Mucosa of gallbladder (tissue), 1 donor: Measurements from ENCODE around the gene CLASP2. TPM values are rescaled to one million over a fixed set of nuclear protein-coding genes. Genes with fewer than 3 reads are reported as not detected.
"Not testable (repeated sequence)": the region's sequence is repeated elsewhere in the genome, so short reads cannot be mapped to it uniquely, and the experiment has no call there.

Source experiments
- DNase-seq: peaks from one replicate; pipeline ENCODE4 v3.0.0-alpha.2; 2020; ENCODE audit warnings: low spot score
- total RNA-seq: library from RNA; stranded (reverse); gene quantifications from one replicate; pipeline ENCODE4 v1.2.1, GENCODE V29; 2021
- donor health status: DM: no; HTN: no; CAD: no.

CLASP2 gene
- total RNA-seq, 1 donor from 2014 or later: 50.9 TPM

DNA sequence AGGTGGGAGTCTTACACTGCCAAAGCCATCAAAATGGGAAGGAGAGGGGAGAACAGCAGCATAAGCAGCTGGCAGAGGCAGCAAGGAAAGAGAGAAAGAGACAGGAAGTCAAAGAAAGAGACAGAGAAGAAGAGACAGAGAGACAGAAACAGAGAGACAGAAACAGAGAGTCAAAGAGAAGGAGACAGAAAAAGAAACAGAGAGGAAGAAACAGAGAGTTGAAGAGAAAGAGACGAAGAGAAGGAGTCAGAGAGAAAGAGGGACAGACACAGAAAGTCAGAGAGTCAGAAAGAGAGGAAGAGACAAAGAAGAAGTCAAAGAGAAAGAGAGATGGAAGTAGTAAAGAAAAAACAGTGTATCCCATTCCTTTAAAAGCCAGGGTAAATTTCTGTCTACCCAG is 266.1 kb downstream of the CLASP2 start:
- not testable (repeated sequence) for DNase-seq

DNA sequence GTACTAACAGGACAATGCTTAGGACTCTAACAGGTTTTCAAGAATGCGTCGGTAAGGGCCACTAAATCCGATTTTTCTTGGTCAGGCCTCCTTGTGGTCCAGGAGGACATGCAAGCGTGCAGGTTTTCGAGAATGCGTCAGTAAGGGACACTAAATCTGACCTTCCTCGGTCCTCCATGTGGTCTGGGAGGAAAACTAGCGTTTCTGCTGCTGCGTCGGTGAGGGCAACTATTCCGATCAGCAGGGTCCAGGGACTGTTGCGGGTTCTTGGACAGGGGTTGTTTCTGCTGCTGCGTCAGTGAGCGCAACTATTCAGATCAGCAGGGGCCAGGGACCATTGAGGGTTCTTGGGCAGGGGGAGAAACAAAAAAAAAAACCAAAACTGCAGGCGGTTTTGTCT is 270.1 kb downstream of the CLASP2 start:
- DNase-seq: no peak

DNA sequence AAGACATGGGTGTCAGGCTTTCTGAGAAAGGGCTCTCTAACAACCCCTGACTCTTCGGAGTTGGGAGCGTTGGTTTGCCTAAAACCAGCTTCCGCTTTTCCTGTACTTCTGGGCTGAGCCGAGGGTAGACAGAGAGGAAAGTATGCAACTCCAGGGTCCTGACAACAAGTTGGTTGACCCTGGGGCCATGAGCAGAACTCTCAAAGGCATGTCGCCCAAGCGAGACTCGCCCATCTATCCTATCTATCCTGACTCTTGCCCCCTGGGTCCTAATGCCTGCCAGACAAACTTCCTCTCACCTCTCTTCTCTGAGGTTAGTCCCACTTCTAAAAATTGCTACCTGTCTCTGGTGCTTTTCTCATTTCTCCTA is 270.8 kb downstream of the CLASP2 start:
- DNase-seq: not testable (repeated sequence)

Other genes starting within 250 kb of the CLASP2 start
- 237 TPM for gene PDCD6IP, start 80.4 kb upstream of the CLASP2 start, total RNA-seq